HCT116 (cell line): ENCODE results near the gene MAFG. TPM values are rescaled to one million over a fixed set of nuclear protein-coding genes. Genes with fewer than 3 reads are reported as not detected.

Experiments used
- ATAC-seq: fragments of 200-7000 bp; cut with Tn5 transposase; 2 replicates; pipeline ENCODE4 v1.9.1; 2020; ENCODE audit warnings: mild to moderate bottlenecking, moderate library complexity
- BruUV-seq: library from RNA; stranded (reverse); fragments of 400-500 nt; replicated peaks from 2 replicates; lab custom pipeline; 2021; lab: Mats Ljungman, UMichigan
- CTCF ChIA-PET: fragments of 300-600 bp; sonication (Branson Sonifier 250); formaldehyde crosslinking; loops from one replicate; lab custom pipeline; 2021; ENCODE audit warnings: antibody characterized with exemption; lab: Charles Lee
- POLR2A ChIA-PET: fragments of 300-600, 350-600 bp; sonication (Branson Sonifier 250); formaldehyde crosslinking; loops from one replicate; lab custom pipeline; 2021; ENCODE audit warnings: antibody characterized with exemption; lab: Charles Lee
- RAD21 ChIA-PET, 2 experiments: fragments of 300-600 bp; sonication (Branson Sonifier 250); formaldehyde crosslinking; loops; one replicate each; lab custom pipeline; 2023; ENCODE audit warnings: low total read pairs in 2 of 2; ENCODE audit not compliant: uncharacterized antibody in 2 of 2, unreplicated experiment in 2 of 2, low non-redundant PET in 1 of 2; lab: Charles Lee
- DNase-seq: peaks from one replicate; pipeline ENCODE4 v3.0.0-alpha.2; 2010; ENCODE audit warnings: low read depth, low spot score
- H2AFZ ChIP-seq: fragments of 200-600 bp; shearing (Covaris generic), sonication (generic); 2 replicates; pipeline ENCODE4 v1.6.1; 2017; ENCODE audit warnings: low read depth, mixed run types, mixed read lengths, antibody characterized with exemption, low read length; ENCODE audit not compliant: poor library complexity, severe bottlenecking
- H3K27ac ChIP-seq: 2 replicates; pipeline ENCODE4 v1.5.1; 2012; ENCODE audit warnings: low read depth, low read length
- H3K27me3 ChIP-seq: fragments of 200-600 bp; sonication (generic); 2 replicates; pipeline ENCODE4 v1.6.1; 2016; ENCODE audit warnings: mixed run types, low read length, mixed read lengths; ENCODE audit not compliant: insufficient read depth
- H3K36me3 ChIP-seq, 2 experiments: fragments of 200-500 bp in 1 of 2; fragments of 200-600 bp in 1 of 2; sonication (Bioruptor generic) in 1 of 2; sonication (generic) in 1 of 2; 2 replicates each; pipeline versions ENCODE4 v1.5.1 to v1.6.1; 2014 to 2016; ENCODE audit warnings: low read length in 2 of 2, inconsistent platforms in 1 of 2, mixed read lengths in 1 of 2, mixed run types in 1 of 2; ENCODE audit not compliant: insufficient read depth in 2 of 2, control insufficient read depth in 1 of 2
- H3K4me1 ChIP-seq, 2 experiments: fragments of 200-600 bp in 1 of 2; sonication (generic) in 1 of 2; 2 replicates each; pipeline versions ENCODE4 v1.5.1 to v1.6.1; 2012 to 2017; ENCODE audit warnings: low read length in 2 of 2, inconsistent platforms in 1 of 2, mild to moderate bottlenecking in 1 of 2, mixed read lengths in 1 of 2, mixed run types in 1 of 2, moderate library complexity in 1 of 2; ENCODE audit not compliant: insufficient read depth in 2 of 2, control insufficient read depth in 1 of 2
- H3K4me2 ChIP-seq: fragments of 200-600 bp; sonication (generic); 2 replicates; pipeline ENCODE4 v1.6.1; 2017; ENCODE audit warnings: mixed run types, low read length, mixed read lengths
- H3K4me3 ChIP-seq, 2 experiments: fragments of 200-600 bp in 1 of 2; sonication (generic) in 1 of 2; replicated peaks in 1 of 2; 2 replicates each; pipeline ENCODE4 v1.5.1; 2011 to 2016; ENCODE audit warnings: low read length in 2 of 2, control low read depth in 1 of 2, low read depth in 1 of 2, mild to moderate bottlenecking in 1 of 2, mixed read lengths in 1 of 2, mixed run types in 1 of 2
- H3K79me2 ChIP-seq: fragments of 200-600 bp; sonication (generic); 2 replicates; pipeline ENCODE4 v1.6.1; 2017; ENCODE audit warnings: mild to moderate bottlenecking, mixed run types, low read length, moderate library complexity, mixed read lengths; ENCODE audit not compliant: insufficient read depth
- H3K9ac ChIP-seq: fragments of 200-600 bp; sonication (generic); 2 replicates; pipeline ENCODE4 v1.6.1; 2016; ENCODE audit warnings: low read length, mixed read lengths
- H3K9me2 ChIP-seq: fragments of 200-600 bp; sonication (generic), shearing (Covaris generic); 2 replicates; pipeline ENCODE4 v1.6.1; 2017; ENCODE audit warnings: mixed run types, mild to moderate bottlenecking, moderate library complexity; ENCODE audit not compliant: insufficient read depth
- H3K9me3 ChIP-seq, 2 experiments: fragments of 200-500 bp in 1 of 2; fragments of 200-600 bp in 1 of 2; sonication (Bioruptor generic) in 1 of 2; sonication (generic) in 1 of 2; 2 replicates each; pipeline ENCODE4 v1.6.1; 2014 to 2017; ENCODE audit warnings: low read length in 2 of 2, mixed read lengths in 2 of 2, inconsistent platforms in 1 of 2, low read depth in 1 of 2, mild to moderate bottlenecking in 1 of 2, mixed run types in 1 of 2, moderate library complexity in 1 of 2; ENCODE audit not compliant: control insufficient read depth in 1 of 2, insufficient read depth in 1 of 2
- H4K20me1 ChIP-seq: fragments of 200-600 bp; sonication (generic), shearing (Covaris generic); 2 replicates; pipeline ENCODE4 v1.6.1; 2017; ENCODE audit warnings: mixed run types, mild to moderate bottlenecking, moderate library complexity; ENCODE audit not compliant: insufficient read depth
- CEBPB ChIP-seq: IDR thresholded peaks from 2 replicates; pipeline ENCODE4 v1.6.1; 2012; ENCODE audit warnings: low read depth
- CTCF ChIP-seq, 3 experiments: fragments of 200-600 bp in 1 of 3; sonication (generic) in 1 of 3; IDR thresholded peaks in 2 of 3; conservative IDR thresholded peaks in 1 of 3; 2 replicates each; pipeline ENCODE4 v1.5.1; 2012 to 2017; ENCODE audit warnings: low read depth in 2 of 3, low read length in 2 of 3, antibody characterized with exemption in 1 of 3, borderline replicate concordance in 1 of 3, control low read depth in 1 of 3, mild to moderate bottlenecking in 1 of 3, mixed read lengths in 1 of 3, mixed run types in 1 of 3, moderate library complexity in 1 of 3; ENCODE audit not compliant: insufficient read depth in 1 of 3
- ELF1 ChIP-seq: IDR thresholded peaks from 2 replicates; pipeline ENCODE4 v1.6.1; 2012; ENCODE audit warnings: low read depth, borderline replicate concordance
- EZH2 ChIP-seq: fragments of 200-600 bp; sonication (generic); IDR thresholded peaks from 2 replicates; pipeline ENCODE4 v1.6.1; 2017; ENCODE audit warnings: antibody characterized with exemption, mixed run types
- EZH2phosphoT487 ChIP-seq: fragments of 200-600 bp; IDR thresholded peaks from 2 replicates; pipeline ENCODE4 v1.6.1; 2018; ENCODE audit warnings: antibody characterized with exemption, borderline replicate concordance
- JUND ChIP-seq: IDR thresholded peaks from 2 replicates; pipeline ENCODE4 v1.6.1; 2012
- MAX ChIP-seq: IDR thresholded peaks from 2 replicates; pipeline ENCODE4 v1.6.1; 2012
- POLR2A ChIP-seq: IDR thresholded peaks from 2 replicates; pipeline ENCODE4 v1.7.0; 2011; ENCODE audit warnings: borderline replicate concordance; ENCODE audit not compliant: insufficient read depth, insufficient read length; ENCODE audit errors: extremely low read depth
- POLR2AphosphoS5 ChIP-seq: IDR thresholded peaks from 2 replicates; pipeline ENCODE4 v1.6.1; 2011; ENCODE audit warnings: mild to moderate bottlenecking, low read depth, low read length, moderate library complexity
- SP1 ChIP-seq: IDR thresholded peaks from 2 replicates; pipeline ENCODE4 v1.6.1; 2012; ENCODE audit warnings: low read depth
- YY1 ChIP-seq: IDR thresholded peaks from 2 replicates; pipeline ENCODE4 v1.6.1; 2011; ENCODE audit warnings: low read length, low read depth, moderate library complexity, mild to moderate bottlenecking; ENCODE audit not compliant: insufficient replicate concordance; ENCODE audit errors: extremely low read depth
- ZFX ChIP-seq: fragments of 450-650 bp; IDR thresholded peaks from 2 replicates; pipeline ENCODE4 v1.6.1; 2017
- ZNF274 ChIP-seq: fragments of 200-500 bp; sonication (Bioruptor generic); IDR thresholded peaks from 2 replicates; pipeline ENCODE4 v1.6.1; 2014; ENCODE audit warnings: mild to moderate bottlenecking, low read depth, low read length, inconsistent platforms
- intact Hi-C: fragments of 100-400 bp; cut with micrococcal nuclease; formaldehyde crosslinking; loops from 2 replicates; pipeline ENCODE4 v1.10.0; 2022
- total RNA-seq: library from RNA; stranded (reverse); gene quantifications from one replicate; pipeline ENCODE4 v1.2.1, GENCODE V29; 2021; ENCODE audit not compliant: unreplicated experiment

MAFG gene
- total RNA-seq, 1 experiment from 2014 or later, result 46.8 TPM

- Histone ChIP-seq H3K27ac (peak overlapping the region; percentile 16; the same call in 1 of the 2 replicates), H3K4me3 (no peak overlapping the region), H3K4me2 (no peak overlapping the region), H3K79me2 (peaks cover 88% of the 10 kb centered on the region), H3K9me2 (no peaks in the 10 kb centered on the region), H2AFZ (no peak overlapping the region), H3K4me1 (peaks cover 6 to 21% of the 10 kb centered on the region in 2 experiments), H3K9me3 (no peaks in the 10 kb centered on the region), H3K9ac (no peak overlapping the region), H3K27me3 (no peaks in the 10 kb centered on the region), H4K20me1 (peaks cover 7% of the 10 kb centered on the region; the same call in 1 of the 2 replicates), H3K36me3 (peaks cover 43 to 88% of the 10 kb centered on the region in 2 experiments)
- TF ChIP-seq JUND (no peak), POLR2AphosphoS5 (0 out of 2 replicates have a peak, but pooled peaks have one; percentile 4)
- BruUV-seq, result no TSS peak
- ChIA-PET CTCF (no interaction called here), RAD21 (no interaction called here), POLR2A (interaction anchor here (0.9 to 1.3 kb wide), 2 partner anchors 12 to 18 kb away, joined by 3 read pairs; no protein-coding TSS in a partner anchor)
- ATAC-seq (peak; percentile 7; the same call in 1 of the 2 replicates), DNase-seq (no peak)
- intact Hi-C loops, result no loop called here
Observed at GRCh38 chr17:81884968-81885367, 42.6 kb downstream of the MAFG start.

DNA sequence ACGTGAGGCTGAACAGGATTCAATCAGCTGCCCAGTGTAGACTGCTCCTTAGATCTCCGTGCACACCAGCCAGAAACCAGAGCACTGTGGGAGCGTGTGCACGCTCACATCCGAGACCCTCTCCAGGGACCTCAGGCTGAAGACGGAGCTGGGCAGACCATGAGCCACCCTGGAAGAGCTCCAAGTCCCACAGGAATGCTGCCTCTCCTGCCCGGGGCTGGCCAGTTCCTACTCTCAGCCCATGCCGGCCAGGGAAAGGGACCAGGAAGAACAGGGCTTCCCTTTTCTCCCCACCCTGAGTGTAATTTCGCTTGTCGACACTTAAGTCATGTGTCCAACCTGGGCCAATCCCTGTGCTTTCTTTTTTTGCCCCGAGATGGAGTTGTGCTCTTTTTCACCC lies 43.0 kb downstream of the MAFG start:
- ChIA-PET POLR2A (interaction anchor here (0.9 to 1.3 kb wide), 3 partner anchors 12 to 17 kb away, joined by 3 read pairs; no protein-coding TSS in a partner anchor), CTCF (no interaction called here)
- no peak overlapping the region for H2AFZ ChIP-seq
- TF ChIP-seq CTCF (IDR thresholded peaks at IDR 0.05 in 2 of 3, conservative IDR thresholded peaks at IDR 0.05 in 1 of 3; ENCODE audit: borderline replicate concordance in 1 of 3, insufficient read depth in 1 of 3, low read depth in 2 of 3, low read length in 2 of 3), result no peak
- TF ChIP-seq ZNF274, result no peak
- no peak for TF ChIP-seq ELF1
- TF ChIP-seq YY1, result no peak
- TF ChIP-seq MAX, result no peak
- no peak for TF ChIP-seq ZFX
- TF ChIP-seq POLR2A, result no peak
- TF ChIP-seq CEBPB, result no peak
- TF ChIP-seq EZH2, result no peak
- no peak for TF ChIP-seq SP1
- no peak for TF ChIP-seq EZH2phosphoT487
- TF ChIP-seq, all 23 proteins: peak for 0
- H3K9me3 ChIP-seq, result no peaks in the 10 kb centered on the region
- no peak overlapping the region for H3K4me3 ChIP-seq
- ATAC-seq (peak; percentile 23), DNase-seq (no peak)
- BruUV-seq, result no TSS peak
- no peaks in the 10 kb centered on the region for H3K27me3 ChIP-seq
- peaks cover 7% of the 10 kb centered on the region; the same call in 1 of the 2 replicates for H4K20me1 ChIP-seq
- H3K4me2 ChIP-seq, result no peak overlapping the region
- no peak overlapping the region for H3K9ac ChIP-seq
- peaks cover 88% of the 10 kb centered on the region for H3K79me2 ChIP-seq
- peaks cover 38 to 88% of the 10 kb centered on the region in 2 experiments for H3K36me3 ChIP-seq
- intact Hi-C loops, result no loop called here
- RAD21 ChIA-PET, result no interaction called here
- peaks cover 2 to 17% of the 10 kb centered on the region in 2 experiments for H3K4me1 ChIP-seq
- H3K9me2 ChIP-seq, result no peaks in the 10 kb centered on the region
- H3K27ac ChIP-seq, result peak overlapping the region; percentile 16; the same call in 1 of the 2 replicates
